Epithelial cell of esophagus (primary cell): ENCODE measurements around the gene CAMP.
A peak's percentile ranks its signal among the peaks of the same experiment; 100 is the strongest.

Experiments used
- DNase-seq: peaks from one replicate; pipeline ENCODE4 v3.0.0; 2010; ENCODE audit warnings: low read depth
- H3K4me3 ChIP-seq: 2 replicates; pipeline ENCODE4 v1.5.1; 2011; ENCODE audit warnings: mild to moderate bottlenecking, low read length, control low read depth
- CTCF ChIP-seq: IDR thresholded peaks from 2 replicates; pipeline ENCODE4 v1.5.1; 2011; ENCODE audit warnings: low read depth, mild to moderate bottlenecking, low read length, control low read depth, inconsistent platforms; ENCODE audit not compliant: insufficient read depth; ENCODE audit errors: missing control alignments

The CAMP gene

GRCh38 chr3:48236531-48236930, 13.2 kb downstream of the CAMP start:
- no peak for DNase-seq
- H3K4me3 ChIP-seq, result no peak overlapping the region
- TF ChIP-seq CTCF, result no peak

GRCh38 chr3:48238531-48239085, 15.3 kb downstream of the CAMP start:
- TF ChIP-seq CTCF, result no peak
- H3K4me3 ChIP-seq, result no peak overlapping the region
- DNase-seq, result no peak

- DNase-seq, result no peak
- peak overlapping the region; percentile 97 for H3K4me3 ChIP-seq
- TF ChIP-seq CTCF, result no peak
These were observed 17.0 kb downstream of the CAMP start for GRCh38 chr3:48240000-48240963.

- TF ChIP-seq CTCF, result no peak
- peak overlapping the region; percentile 97 for H3K4me3 ChIP-seq
- DNase-seq, result peak; percentile 33
These were observed 18.6 kb downstream of the CAMP start for GRCh38 chr3:48241796-48242455.

GRCh38 chr3:48243886-48244285, 20.6 kb downstream of the CAMP start:
- H3K4me3 ChIP-seq, result no peak overlapping the region
- no peak for TF ChIP-seq CTCF
- no peak for DNase-seq

GRCh38 chr3:48244461-48244860, 21.2 kb downstream of the CAMP start:
- no peak for TF ChIP-seq CTCF
- DNase-seq, result no peak
- no peak overlapping the region for H3K4me3 ChIP-seq
